Astrocyte of the hippocampus (primary cell): ENCODE results near the gene SPON1.
"Not testable (repeated sequence)": the region's sequence is repeated elsewhere in the genome, so short reads cannot be mapped to it uniquely, and the experiment has no call there.

Experiments
- DNase-seq: peaks from one replicate; pipeline ENCODE4 v3.0.0; 2011; ENCODE audit warnings: low read depth, low spot score

SPON1 gene

GRCh38 chr11:13962562-13963168, at the start of gene SPON1:
Gene SPON1, plus strand, starts transcription at chr11:13962723. Its CDS starts 182 bp downstream, at chr11:13962905.
- peak; percentile 69 for DNase-seq

- no peak for DNase-seq
Observed at GRCh38 chr11:13917264-13917663, 45.3 kb upstream of the SPON1 start.

- no peak for DNase-seq
Observed at GRCh38 chr11:13917904-13918303, 44.6 kb upstream of the SPON1 start.

- DNase-seq: no peak
Observed at GRCh38 chr11:13920756-13921155, 41.8 kb upstream of the SPON1 start.

- DNase-seq: no peak
Observed at GRCh38 chr11:13921545-13921944, 41.0 kb upstream of the SPON1 start.

GRCh38 chr11:13923182-13923581, 39.3 kb upstream of the SPON1 start:
- no peak for DNase-seq

GRCh38 chr11:13923716-13924650, 38.5 kb upstream of the SPON1 start:
- no peak for DNase-seq

GRCh38 chr11:13924801-13925327, 37.7 kb upstream of the SPON1 start:
- no peak for DNase-seq

GRCh38 chr11:13926366-13926765, 36.2 kb upstream of the SPON1 start:
- not testable (repeated sequence) for DNase-seq

GRCh38 chr11:13926981-13927380, 35.5 kb upstream of the SPON1 start:
- no peak for DNase-seq

- no peak for DNase-seq
Observed at GRCh38 chr11:13927481-13927880, 35.0 kb upstream of the SPON1 start.

- DNase-seq: peak; percentile 9
Observed at GRCh38 chr11:13928566-13929251, 33.8 kb upstream of the SPON1 start.

- DNase-seq: no peak
Observed at GRCh38 chr11:13929395-13929891, 33.1 kb upstream of the SPON1 start.

- DNase-seq: no peak
Observed at GRCh38 chr11:13931356-13931755, 31.2 kb upstream of the SPON1 start.

- DNase-seq: not testable (repeated sequence)
Observed at GRCh38 chr11:13937154-13937553, 25.4 kb upstream of the SPON1 start.

- not testable (repeated sequence) for DNase-seq
Observed at GRCh38 chr11:13938829-13939228, 23.7 kb upstream of the SPON1 start.

- DNase-seq: no peak
Observed at GRCh38 chr11:13939961-13940906, 22.3 kb upstream of the SPON1 start.

GRCh38 chr11:13940907-13941256, 21.6 kb upstream of the SPON1 start:
- DNase-seq: no peak

- no peak for DNase-seq
Observed at GRCh38 chr11:13941775-13942174, 20.7 kb upstream of the SPON1 start.

- DNase-seq: no peak
Observed at GRCh38 chr11:13942378-13942777, 20.1 kb upstream of the SPON1 start.

GRCh38 chr11:13942971-13943381, 19.5 kb upstream of the SPON1 start:
- DNase-seq: peak; percentile 33
